ENCODE data around the gene GALNT3.

Gene GALNT3

DNA sequence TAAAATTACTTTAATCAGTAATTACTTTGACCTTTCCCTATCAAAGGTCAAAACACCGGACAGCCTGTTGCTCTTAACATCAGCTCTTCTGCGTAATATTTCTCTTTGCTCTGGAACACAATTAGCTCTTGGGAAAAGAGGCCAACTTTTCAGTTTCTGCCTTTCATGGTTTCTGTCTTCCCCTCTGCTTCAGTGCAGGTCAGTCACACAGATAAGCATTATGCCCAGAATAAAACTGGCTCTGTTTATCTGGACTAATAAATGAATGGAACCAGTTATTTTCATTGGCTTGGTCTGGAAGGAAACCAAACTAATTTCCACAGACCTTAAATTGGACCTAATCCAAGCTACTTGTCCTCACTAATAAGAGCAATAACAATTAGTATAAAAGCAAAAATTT lies 26.2 kb upstream of the GALNT3 start:
- Histone ChIP-seq H3K9ac (ENCODE audit: low read length in 2 of 2) (no peak overlapping the region), H3K4me3 (ENCODE audit: low read length in 2 of 2) (no peak overlapping the region), H3K27ac (ENCODE audit: low read length) (no peak overlapping the region), H3K9me3 (ENCODE audit: control insufficient read depth in 2 of 2, low read length in 2 of 2) (no peaks in the 10 kb centered on the region), H3K36me3 (ENCODE audit: control insufficient read depth in 2 of 2, insufficient read depth in 2 of 2, low read length in 2 of 2) (no peaks in the 10 kb centered on the region), H3K4me1 (ENCODE audit: control insufficient read depth, insufficient read depth, low read length) (no peaks in the 10 kb centered on the region), H3K27me3 (ENCODE audit: control insufficient read depth in 1 of 2, insufficient read depth in 2 of 2, low read length in 2 of 2) (no peaks in the 10 kb centered on the region)

DNA sequence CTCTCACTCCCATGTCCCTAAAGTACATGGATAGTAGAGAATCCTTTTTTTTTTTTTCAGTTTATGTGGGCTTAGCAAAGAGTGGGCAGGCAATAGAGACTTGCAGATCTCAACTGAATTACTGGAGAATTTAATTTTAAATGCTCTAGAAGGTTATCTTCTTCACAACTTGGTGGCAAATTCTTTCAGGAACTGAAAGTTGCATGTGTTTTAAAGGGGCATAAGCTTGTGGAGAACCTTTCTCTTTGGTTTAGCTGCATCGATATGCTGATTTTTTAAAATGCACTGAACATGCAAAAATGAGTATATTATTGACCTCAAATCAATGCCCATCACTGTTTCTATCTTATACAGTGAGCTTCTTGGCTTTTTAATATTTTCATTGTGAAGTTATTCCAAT lies 24.9 kb upstream of the GALNT3 start:
- H3K9ac ChIP-seq (ENCODE audit: low read length in 2 of 2), result no peak overlapping the region
- no peaks in the 10 kb centered on the region for H3K36me3 ChIP-seq (ENCODE audit: control insufficient read depth in 2 of 2, insufficient read depth in 2 of 2, low read length in 2 of 2)
- no peaks in the 10 kb centered on the region for H3K4me1 ChIP-seq (ENCODE audit: control insufficient read depth, insufficient read depth, low read length)
- no peak overlapping the region for H3K27ac ChIP-seq (ENCODE audit: low read length)
- no peak overlapping the region for H3K4me3 ChIP-seq (ENCODE audit: low read length in 2 of 2)
- H3K27me3 ChIP-seq (ENCODE audit: control insufficient read depth in 1 of 2, insufficient read depth in 2 of 2, low read length in 2 of 2), result no peaks in the 10 kb centered on the region
- no peaks in the 10 kb centered on the region for H3K9me3 ChIP-seq (ENCODE audit: control insufficient read depth in 2 of 2, low read length in 2 of 2)

- no peaks in the 10 kb centered on the region for H3K36me3 ChIP-seq (ENCODE audit: control insufficient read depth in 2 of 2, insufficient read depth in 2 of 2, low read length in 2 of 2)
- no peak overlapping the region for H3K9ac ChIP-seq (ENCODE audit: low read length in 2 of 2)
- H3K9me3 ChIP-seq (ENCODE audit: control insufficient read depth in 2 of 2, low read length in 2 of 2), result peaks cover 0 to 3% of the 10 kb centered on the region in 2 donors
- no peak overlapping the region for H3K27ac ChIP-seq (ENCODE audit: low read length)
- no peak overlapping the region for H3K4me3 ChIP-seq (ENCODE audit: low read length in 2 of 2)
- no peaks in the 10 kb centered on the region for H3K27me3 ChIP-seq (ENCODE audit: control insufficient read depth in 1 of 2, insufficient read depth in 2 of 2, low read length in 2 of 2)
- H3K4me1 ChIP-seq (ENCODE audit: control insufficient read depth, insufficient read depth, low read length), result no peaks in the 10 kb centered on the region
Measured at GRCh38 chr2:165815299-165816141, 21.5 kb upstream of the GALNT3 start.

GRCh38 chr2:165814473-165814872 lies 20.4 kb upstream of the GALNT3 start:
- H3K36me3 ChIP-seq (ENCODE audit: control insufficient read depth in 2 of 2, insufficient read depth in 2 of 2, low read length in 2 of 2), result no peaks in the 10 kb centered on the region
- no peaks in the 10 kb centered on the region for H3K27me3 ChIP-seq (ENCODE audit: control insufficient read depth in 1 of 2, insufficient read depth in 2 of 2, low read length in 2 of 2)
- H3K9me3 ChIP-seq (ENCODE audit: control insufficient read depth in 2 of 2, low read length in 2 of 2), result peaks cover 0 to 3% of the 10 kb centered on the region in 2 donors
- no peak overlapping the region for H3K27ac ChIP-seq (ENCODE audit: low read length)
- H3K4me3 ChIP-seq (ENCODE audit: low read length in 2 of 2), result no peak overlapping the region
- H3K9ac ChIP-seq (ENCODE audit: low read length in 2 of 2), result no peak overlapping the region
- H3K4me1 ChIP-seq (ENCODE audit: control insufficient read depth, insufficient read depth, low read length), result no peaks in the 10 kb centered on the region

DNA sequence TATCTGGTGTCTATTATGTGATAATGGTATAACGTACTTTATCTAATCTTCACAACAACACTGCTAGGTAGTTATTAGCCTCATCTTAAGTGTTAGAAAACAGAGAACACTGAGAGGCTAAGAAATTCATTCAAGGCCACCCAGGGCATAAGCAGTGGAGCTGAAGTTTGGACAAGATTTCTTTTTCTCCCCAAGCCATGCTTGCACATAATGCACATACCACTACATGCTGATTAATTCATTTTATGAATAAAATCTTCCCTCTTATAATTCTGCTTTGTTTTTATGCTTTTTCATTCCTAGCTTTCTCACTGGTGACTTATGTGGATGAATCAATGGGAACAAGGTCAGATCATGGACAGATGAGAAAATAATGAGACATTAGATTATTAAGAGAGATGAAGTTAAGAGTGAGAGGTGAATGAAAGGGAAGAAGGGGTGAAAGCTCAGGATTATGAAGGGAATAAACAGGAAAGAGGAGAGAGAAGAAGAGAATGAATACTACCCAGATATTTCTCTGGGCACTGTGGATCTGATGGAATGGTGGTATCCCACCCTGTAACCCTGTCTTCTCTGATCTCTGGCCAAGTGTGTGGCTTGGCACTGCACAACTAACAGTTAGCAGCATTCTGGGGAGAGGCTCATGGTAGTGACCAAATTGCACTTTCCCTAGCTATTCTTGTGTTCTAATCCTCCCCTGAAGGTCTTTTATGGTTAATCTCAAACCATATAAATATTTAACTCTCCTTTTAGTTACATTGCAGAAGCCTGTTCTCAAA lies 17.7 kb upstream of the GALNT3 start:
- Histone ChIP-seq H3K27me3 (ENCODE audit: control insufficient read depth in 1 of 2, insufficient read depth in 2 of 2, low read length in 2 of 2) (no peaks in the 10 kb centered on the region), H3K36me3 (ENCODE audit: control insufficient read depth in 2 of 2, insufficient read depth in 2 of 2, low read length in 2 of 2) (no peaks in the 10 kb centered on the region), H3K9me3 (ENCODE audit: control insufficient read depth in 2 of 2, low read length in 2 of 2) (peaks cover 0 to 3% of the 10 kb centered on the region in 2 donors), H3K4me1 (ENCODE audit: control insufficient read depth, insufficient read depth, low read length) (no peaks in the 10 kb centered on the region), H3K27ac (ENCODE audit: low read length) (no peak overlapping the region), H3K4me3 (ENCODE audit: low read length in 2 of 2) (no peak overlapping the region), H3K9ac (ENCODE audit: low read length in 2 of 2) (no peak overlapping the region)

GRCh38 chr2:165810418-165810817 lies 16.4 kb upstream of the GALNT3 start:
- no peaks in the 10 kb centered on the region for H3K27me3 ChIP-seq (ENCODE audit: control insufficient read depth in 1 of 2, insufficient read depth in 2 of 2, low read length in 2 of 2)
- no peak overlapping the region for H3K9ac ChIP-seq (ENCODE audit: low read length in 2 of 2)
- H3K36me3 ChIP-seq (ENCODE audit: control insufficient read depth in 2 of 2, insufficient read depth in 2 of 2, low read length in 2 of 2), result no peaks in the 10 kb centered on the region
- H3K4me3 ChIP-seq (ENCODE audit: low read length in 2 of 2), result no peak overlapping the region
- no peak overlapping the region for H3K27ac ChIP-seq (ENCODE audit: low read length)
- peaks cover 0 to 3% of the 10 kb centered on the region in 2 donors for H3K9me3 ChIP-seq (ENCODE audit: control insufficient read depth in 2 of 2, low read length in 2 of 2)
- no peaks in the 10 kb centered on the region for H3K4me1 ChIP-seq (ENCODE audit: control insufficient read depth, insufficient read depth, low read length)

DNA sequence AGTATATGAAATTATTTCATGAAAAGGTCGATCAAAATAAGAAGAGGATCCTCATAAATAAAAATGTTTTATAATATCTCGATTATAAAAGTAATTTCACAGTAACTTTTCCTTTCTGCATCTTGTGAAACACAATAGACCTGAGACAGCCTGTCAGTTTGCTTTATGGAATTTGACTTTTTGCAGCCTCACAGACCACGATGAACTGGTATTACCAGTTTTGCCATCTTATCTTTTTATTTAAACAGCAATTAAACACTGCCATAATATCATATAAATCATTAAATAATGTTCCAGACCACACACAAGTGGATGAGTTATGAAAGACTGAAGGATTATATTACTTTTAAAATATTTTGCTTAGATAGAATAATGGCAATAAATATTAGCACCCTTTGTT lies 10.7 kb upstream of the GALNT3 start:
- Histone ChIP-seq H3K9me3 (ENCODE audit: control insufficient read depth in 2 of 2, low read length in 2 of 2) (no peaks in the 10 kb centered on the region), H3K4me3 (ENCODE audit: low read length in 2 of 2) (no peak overlapping the region), H3K36me3 (ENCODE audit: control insufficient read depth in 2 of 2, insufficient read depth in 2 of 2, low read length in 2 of 2) (no peaks in the 10 kb centered on the region), H3K9ac (ENCODE audit: low read length in 2 of 2) (no peak overlapping the region), H3K4me1 (ENCODE audit: control insufficient read depth, insufficient read depth, low read length) (no peaks in the 10 kb centered on the region), H3K27ac (ENCODE audit: low read length) (no peak overlapping the region), H3K27me3 (ENCODE audit: control insufficient read depth in 1 of 2, insufficient read depth in 2 of 2, low read length in 2 of 2) (no peaks in the 10 kb centered on the region)

DNA sequence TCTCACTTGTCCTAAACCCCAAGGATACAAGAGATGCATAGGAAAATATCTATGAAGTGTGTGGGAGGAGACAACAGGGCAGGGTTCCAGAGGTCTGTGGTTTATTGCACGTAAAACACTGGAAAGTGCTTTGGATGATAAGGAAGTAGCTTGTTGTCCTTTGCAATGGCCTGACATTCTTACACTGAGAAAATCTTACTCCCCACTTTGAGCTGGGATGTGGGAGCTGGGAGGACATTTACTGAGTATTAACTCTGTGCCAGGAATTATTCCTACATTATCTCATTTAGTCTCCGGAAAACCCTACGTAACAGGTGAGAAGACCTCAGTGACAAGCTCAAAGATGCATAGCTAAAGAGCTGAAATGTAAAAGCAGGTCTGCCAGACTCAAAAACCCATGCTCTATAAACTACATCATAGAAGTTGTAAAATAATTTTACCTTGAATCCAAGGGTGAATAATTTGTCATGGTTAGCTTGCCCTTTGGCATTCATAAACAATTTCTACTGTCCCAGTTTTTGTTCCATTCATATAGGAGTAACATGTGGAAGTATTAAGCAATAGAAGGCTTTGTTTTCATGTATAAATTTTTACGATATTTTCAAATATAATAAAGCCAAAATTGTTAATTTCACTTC lies 9.2 kb upstream of the GALNT3 start:
- H3K27me3 ChIP-seq (ENCODE audit: control insufficient read depth in 1 of 2, insufficient read depth in 2 of 2, low read length in 2 of 2), result no peaks in the 10 kb centered on the region
- H3K4me3 ChIP-seq (ENCODE audit: low read length in 2 of 2), result no peak overlapping the region
- no peak overlapping the region for H3K27ac ChIP-seq (ENCODE audit: low read length)
- no peaks in the 10 kb centered on the region for H3K9me3 ChIP-seq (ENCODE audit: control insufficient read depth in 2 of 2, low read length in 2 of 2)
- H3K4me1 ChIP-seq (ENCODE audit: control insufficient read depth, insufficient read depth, low read length), result no peaks in the 10 kb centered on the region
- no peak overlapping the region for H3K9ac ChIP-seq (ENCODE audit: low read length in 2 of 2)
- no peaks in the 10 kb centered on the region for H3K36me3 ChIP-seq (ENCODE audit: control insufficient read depth in 2 of 2, insufficient read depth in 2 of 2, low read length in 2 of 2)

DNA sequence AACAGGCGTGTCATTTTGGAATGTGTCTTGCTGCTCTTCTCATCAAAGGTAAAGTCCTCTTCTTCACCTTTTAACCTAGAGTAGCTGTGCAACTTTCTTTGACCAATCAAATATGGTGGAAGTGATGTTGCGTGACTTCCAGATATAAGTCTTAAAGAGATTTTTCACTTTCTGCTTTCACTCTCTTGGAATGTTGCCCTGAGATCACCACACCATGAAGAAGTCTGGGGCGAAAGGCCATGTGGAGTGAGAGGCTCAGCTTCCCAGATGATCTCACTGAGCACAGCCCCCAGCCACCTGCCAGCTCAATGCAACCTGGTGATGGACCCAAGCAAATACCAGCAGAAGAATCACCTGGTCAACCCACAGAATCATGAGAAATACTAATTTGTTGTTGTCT lies 7.1 kb upstream of the GALNT3 start:
- Histone ChIP-seq H3K9me3 (ENCODE audit: control insufficient read depth in 2 of 2, low read length in 2 of 2) (no peaks in the 10 kb centered on the region), H3K4me1 (ENCODE audit: control insufficient read depth, insufficient read depth, low read length) (no peaks in the 10 kb centered on the region), H3K27ac (ENCODE audit: low read length) (no peak overlapping the region), H3K9ac (ENCODE audit: low read length in 2 of 2) (no peak overlapping the region), H3K36me3 (ENCODE audit: control insufficient read depth in 2 of 2, insufficient read depth in 2 of 2, low read length in 2 of 2) (no peaks in the 10 kb centered on the region), H3K4me3 (ENCODE audit: low read length in 2 of 2) (no peak overlapping the region), H3K27me3 (ENCODE audit: control insufficient read depth in 1 of 2, insufficient read depth in 2 of 2, low read length in 2 of 2) (no peaks in the 10 kb centered on the region)

- Histone ChIP-seq H3K27me3 (ENCODE audit: control insufficient read depth in 1 of 2, insufficient read depth in 2 of 2, low read length in 2 of 2) (peaks cover 0 to 18% of the 10 kb centered on the region in 2 donors), H3K27ac (ENCODE audit: low read length) (no peak overlapping the region), H3K9me3 (ENCODE audit: control insufficient read depth in 2 of 2, low read length in 2 of 2) (no peaks in the 10 kb centered on the region), H3K36me3 (ENCODE audit: control insufficient read depth in 2 of 2, insufficient read depth in 2 of 2, low read length in 2 of 2) (no peaks in the 10 kb centered on the region), H3K4me3 (ENCODE audit: low read length in 2 of 2) (no peak overlapping the region), H3K4me1 (ENCODE audit: control insufficient read depth, insufficient read depth, low read length) (peaks cover 12% of the 10 kb centered on the region), H3K9ac (ENCODE audit: low read length in 2 of 2) (no peak overlapping the region)
Measured at GRCh38 chr2:165796819-165797530, 2.9 kb upstream of the GALNT3 start.

Measured in stomach smooth muscle (tissue), 2 donors.